GM21515 (cell line): ENCODE results near the gene SEMA4D.
A peak's percentile ranks its signal among the peaks of the same experiment; 100 is the strongest.
"Not testable (repeated sequence)": the region's sequence is repeated elsewhere in the genome, so short reads cannot be mapped to it uniquely, and the experiment has no call there.

ENCODE experiments used
- ATAC-seq: cut with Tn5 transposase; IDR thresholded peaks from one replicate; pipeline ENCODE4 v1.9.1; 2021; ENCODE audit not compliant: unreplicated experiment

The SEMA4D gene

GRCh38 chr9:89482056-89482851 is 15.7 kb downstream of the SEMA4D start:
- ATAC-seq, result no peak

- ATAC-seq, result no peak
Observed at GRCh38 chr9:89481538-89481915, 16.4 kb downstream of the SEMA4D start.

GRCh38 chr9:89480825-89481537 is 16.9 kb downstream of the SEMA4D start:
- ATAC-seq, result no peak

- ATAC-seq, result not testable (repeated sequence)
Observed at GRCh38 chr9:89480372-89480771, 17.5 kb downstream of the SEMA4D start.

GRCh38 chr9:89479669-89480011 is 18.3 kb downstream of the SEMA4D start:
- ATAC-seq, result not testable (repeated sequence)

- no peak for ATAC-seq
Observed at GRCh38 chr9:89478821-89479668, 18.9 kb downstream of the SEMA4D start.

- ATAC-seq, result no peak
Observed at GRCh38 chr9:89477811-89478630, 19.9 kb downstream of the SEMA4D start.

- ATAC-seq, result no peak
Observed at GRCh38 chr9:89477384-89477783, 20.5 kb downstream of the SEMA4D start.

- ATAC-seq, result no peak
Observed at GRCh38 chr9:89476546-89476945, 21.4 kb downstream of the SEMA4D start.

GRCh38 chr9:89475891-89476440 is 21.9 kb downstream of the SEMA4D start:
- ATAC-seq, result no peak

- no peak for ATAC-seq
Observed at GRCh38 chr9:89474939-89475338, 23.0 kb downstream of the SEMA4D start.

- ATAC-seq, result no peak
Observed at GRCh38 chr9:89473762-89474469, 24.0 kb downstream of the SEMA4D start.

- ATAC-seq, result not testable (repeated sequence)
Observed at GRCh38 chr9:89471796-89472320, 26.1 kb downstream of the SEMA4D start.

- no peak for ATAC-seq
Observed at GRCh38 chr9:89471390-89471789, 26.5 kb downstream of the SEMA4D start.

GRCh38 chr9:89470224-89470839 is 27.6 kb downstream of the SEMA4D start:
- ATAC-seq, result no peak

GRCh38 chr9:89469003-89469402 is 28.9 kb downstream of the SEMA4D start:
- no peak for ATAC-seq

GRCh38 chr9:89468281-89468960 is 29.5 kb downstream of the SEMA4D start:
- ATAC-seq, result no peak

- peak; percentile 4 for ATAC-seq
Observed at GRCh38 chr9:89467278-89467625, 30.7 kb downstream of the SEMA4D start.
